H1 (cell line): ENCODE measurements around the gene ARHGEF38. TPM values are rescaled to one million over a fixed set of nuclear protein-coding genes. Genes with fewer than 3 reads are reported as not detected.

ENCODE experiments used
- CTCF ChIA-PET: fragments of 300-600 bp; sonication (Branson Sonifier 250); formaldehyde crosslinking; loops from one replicate; lab custom pipeline; 2021; ENCODE audit not compliant: partially characterized antibody; lab: Charles Lee
- POLR2A ChIA-PET: fragments of 300-600 bp; sonication (Branson Sonifier 250); formaldehyde crosslinking; loops from one replicate; lab custom pipeline; 2021; ENCODE audit warnings: inconsistent platforms; ENCODE audit not compliant: partially characterized antibody; lab: Charles Lee
- DNase-seq, 2 experiments: peaks; one replicate each; pipeline versions ENCODE4 v3.0.0 to v3.0.0-alpha.2; 2010 to 2022; ENCODE audit warnings: low spot score in 2 of 2, low read depth in 1 of 2, mixed read lengths in 1 of 2
- FAIRE-seq: peaks from 2 replicates; lab custom pipeline; 2011; peaks lifted over from hg19 to GRCh38; lab: Jason Lieb, UNC
- H2AFZ ChIP-seq: 2 replicates; pipeline ENCODE4 v1.8.1; 2012; ENCODE audit warnings: low read length, inconsistent platforms
- H2AK5ac ChIP-seq: 2 replicates; pipeline ENCODE4 v1.6.1; 2013; ENCODE audit warnings: low read depth, low read length
- H2BK120ac ChIP-seq: replicated peaks from 2 replicates; pipeline ENCODE3; 2013; ENCODE audit warnings: low read depth, low read length, inconsistent platforms
- H2BK12ac ChIP-seq: 2 replicates; pipeline ENCODE4 v1.6.1; 2013; ENCODE audit warnings: low read depth, low read length
- H2BK15ac ChIP-seq: 2 replicates; pipeline ENCODE4 v1.6.1; 2013; ENCODE audit warnings: low read length
- H2BK20ac ChIP-seq: 2 replicates; pipeline ENCODE4 v1.6.1; 2013; ENCODE audit warnings: low read length
- H2BK5ac ChIP-seq: 2 replicates; pipeline ENCODE4 v1.6.1; 2013; ENCODE audit warnings: low read depth, low read length
- H3K14ac ChIP-seq: 2 replicates; pipeline ENCODE4 v1.6.1; 2013; ENCODE audit warnings: inconsistent platforms; ENCODE audit not compliant: insufficient read length
- H3K18ac ChIP-seq: 2 replicates; pipeline ENCODE4 v1.6.1; 2013; ENCODE audit warnings: low read length; ENCODE audit errors: extremely low read depth
- H3K23ac ChIP-seq: 2 replicates; pipeline ENCODE4 v1.6.1; 2013; ENCODE audit warnings: inconsistent platforms; ENCODE audit not compliant: insufficient read length
- H3K23me2 ChIP-seq: 2 replicates; pipeline ENCODE4 v1.6.1; 2013; ENCODE audit warnings: low read depth, low read length
- H3K27ac ChIP-seq: 2 replicates; pipeline ENCODE4 v1.6.1; 2011; ENCODE audit warnings: low read depth, low read length, inconsistent platforms
- H3K27me3 ChIP-seq, 4 experiments: replicated peaks in 1 of 4; 1 replicate in 1 of 4; 2 replicates in 3 of 4; pipeline versions ENCODE4 v1.6.1 to v1.8.1; 2011 to 2013; ENCODE audit warnings: low read length in 3 of 4, mild to moderate bottlenecking in 3 of 4, inconsistent platforms in 2 of 4, mixed read lengths in 2 of 4, moderate library complexity in 1 of 4; ENCODE audit not compliant: control insufficient read depth in 3 of 4, insufficient read depth in 3 of 4; ENCODE audit errors: extremely low read depth in 1 of 4
- H3K36me3 ChIP-seq, 4 experiments: 2 replicates each; pipeline versions ENCODE4 v1.6.1 to v1.8.1; 2011 to 2013; ENCODE audit warnings: mild to moderate bottlenecking in 4 of 4, low read length in 3 of 4, moderate library complexity in 2 of 4, control low read depth in 1 of 4, inconsistent platforms in 1 of 4; ENCODE audit not compliant: insufficient read depth in 4 of 4, control insufficient read depth in 2 of 4
- H3K4ac ChIP-seq: replicated peaks from 2 replicates; pipeline ENCODE3; 2013; ENCODE audit warnings: low read length, low read depth, mixed read lengths, inconsistent platforms; ENCODE audit not compliant: insufficient read length
- H3K4me1 ChIP-seq, 4 experiments: replicated peaks in 1 of 4; 1 replicate in 1 of 4; 2 replicates in 3 of 4; pipeline versions ENCODE4 v1.6.1 to v1.8.1; 2011 to 2013; ENCODE audit warnings: low read length in 3 of 4, inconsistent platforms in 2 of 4, mixed read lengths in 1 of 4; ENCODE audit not compliant: insufficient read depth in 4 of 4, control insufficient read depth in 3 of 4
- H3K4me2 ChIP-seq, 2 experiments: 2 replicates each; pipeline versions ENCODE4 v1.6.1 to v1.8.1; 2011 to 2013; ENCODE audit warnings: low read depth in 2 of 2, low read length in 2 of 2, control low read depth in 1 of 2, inconsistent platforms in 1 of 2, mild to moderate bottlenecking in 1 of 2; ENCODE audit not compliant: insufficient read depth in 1 of 2
- H3K4me3 ChIP-seq, 4 experiments: fragments of 200-600, 300-600 bp in 1 of 4; sonication (generic), shearing (Covaris generic), sonication (Bioruptor Twin) in 1 of 4; 2 replicates each; pipeline versions ENCODE4 v1.5.1 to v1.8.1; 2011 to 2016; ENCODE audit warnings: low read length in 4 of 4, low read depth in 3 of 4, control low read depth in 2 of 4, inconsistent platforms in 2 of 4, mild to moderate bottlenecking in 2 of 4, mixed read lengths in 1 of 4, moderate library complexity in 1 of 4; ENCODE audit not compliant: insufficient read depth in 2 of 4; ENCODE audit errors: extremely low read depth in 1 of 4
- H3K56ac ChIP-seq: replicated peaks from 2 replicates; pipeline ENCODE3; 2013; ENCODE audit warnings: low read depth, mild to moderate bottlenecking, mixed read lengths, low read length, inconsistent platforms; ENCODE audit not compliant: insufficient read length
- H3K79me1 ChIP-seq: 2 replicates; pipeline ENCODE4 v1.6.1; 2013; ENCODE audit warnings: low read depth, low read length, control low read depth
- H3K79me2 ChIP-seq, 2 experiments: 2 replicates each; pipeline versions ENCODE4 v1.6.1 to v1.8.1; 2012 to 2013; ENCODE audit warnings: low read length in 2 of 2, mild to moderate bottlenecking in 2 of 2, inconsistent platforms in 1 of 2; ENCODE audit not compliant: insufficient read depth in 2 of 2, control insufficient read depth in 1 of 2
- H3K9ac ChIP-seq, 4 experiments: replicated peaks in 1 of 4; 1 replicate in 1 of 4; 2 replicates in 3 of 4; pipeline versions ENCODE4 v1.6.1 to v1.8.1; 2011 to 2013; ENCODE audit warnings: low read depth in 3 of 4, low read length in 3 of 4, control low read depth in 2 of 4, mild to moderate bottlenecking in 2 of 4, moderate library complexity in 2 of 4, inconsistent platforms in 1 of 4; ENCODE audit errors: extremely low read depth in 1 of 4
- H3K9me3 ChIP-seq, 2 experiments: 2 replicates each; pipeline versions ENCODE4 v1.6.1 to v1.8.1; 2012 to 2013; ENCODE audit warnings: mild to moderate bottlenecking in 2 of 2, moderate library complexity in 2 of 2, control low read depth in 1 of 2, inconsistent platforms in 1 of 2, low read depth in 1 of 2, low read length in 1 of 2, mixed read lengths in 1 of 2; ENCODE audit not compliant: insufficient read depth in 2 of 2
- H4K20me1 ChIP-seq, 2 experiments: replicated peaks in 1 of 2; 2 replicates each; pipeline versions ENCODE3 to v1.8.1; 2011 to 2013; ENCODE audit warnings: inconsistent platforms in 2 of 2, low read length in 2 of 2, mild to moderate bottlenecking in 1 of 2; ENCODE audit not compliant: insufficient read depth in 2 of 2, control insufficient read depth in 1 of 2
- H4K5ac ChIP-seq: 2 replicates; pipeline ENCODE4 v1.6.1; 2013; ENCODE audit warnings: low read length, low read depth, mixed read lengths, inconsistent platforms; ENCODE audit not compliant: insufficient read length
- H4K8ac ChIP-seq: 2 replicates; pipeline ENCODE4 v1.8.0; 2013; ENCODE audit warnings: mild to moderate bottlenecking, moderate library complexity, low read length, inconsistent platforms; ENCODE audit not compliant: insufficient read depth; ENCODE audit errors: extremely low read depth
- H4K91ac ChIP-seq: replicated peaks from 2 replicates; pipeline ENCODE3; 2013; ENCODE audit warnings: low read length, mixed read lengths, inconsistent platforms; ENCODE audit not compliant: insufficient read length
- BCL11A ChIP-seq, 2 experiments: IDR thresholded peaks; one replicate each; pipeline ENCODE4 v1.6.1; 2011; ENCODE audit warnings: low read depth in 2 of 2, low read length in 2 of 2, mild to moderate bottlenecking in 2 of 2
- GABPA ChIP-seq: IDR thresholded peaks from 2 replicates; pipeline ENCODE4 v1.6.1; 2011; ENCODE audit warnings: mild to moderate bottlenecking, low read length, moderate library complexity, borderline replicate concordance; ENCODE audit not compliant: insufficient read depth
- HDAC2 ChIP-seq, 2 experiments: fragments of 300-600 bp in 1 of 2; sonication (generic) in 1 of 2; IDR thresholded peaks; 2 replicates each; pipeline ENCODE4 v1.6.1; 2011 to 2012; ENCODE audit warnings: low read depth in 2 of 2, low read length in 2 of 2, mild to moderate bottlenecking in 2 of 2, moderate library complexity in 2 of 2, borderline replicate concordance in 1 of 2, inconsistent platforms in 1 of 2
- HDAC6 ChIP-seq: IDR thresholded peaks from one replicate; pipeline ENCODE4 v1.7.1; 2012; ENCODE audit warnings: low read depth, mild to moderate bottlenecking, inconsistent platforms, low read length, moderate library complexity
- JUND ChIP-seq: IDR thresholded peaks from 2 replicates; pipeline ENCODE4 v1.6.1; 2011; ENCODE audit warnings: mild to moderate bottlenecking, improper control_type of control experiment, low read length
- KDM1A ChIP-seq: fragments of 200-600, 300-600 bp; sonication (generic); IDR thresholded peaks from 2 replicates; pipeline ENCODE4 v1.7.1; 2016; ENCODE audit warnings: mild to moderate bottlenecking, low read length, borderline replicate concordance
- POLR2A ChIP-seq, 2 experiments: IDR thresholded peaks; 1 replicate in 1 of 2; 2 replicates in 1 of 2; pipeline ENCODE4 v1.6.1; 2011; ENCODE audit warnings: low read depth in 2 of 2, low read length in 2 of 2, mild to moderate bottlenecking in 2 of 2; ENCODE audit errors: control extremely low read depth in 1 of 2
- RXRA ChIP-seq: IDR thresholded peaks from 2 replicates; pipeline ENCODE4 v1.6.1; 2011; ENCODE audit warnings: low read depth, mild to moderate bottlenecking, low read length, moderate library complexity; ENCODE audit not compliant: insufficient read depth
- SIN3A ChIP-seq, 2 experiments: IDR thresholded peaks in 1 of 2; conservative IDR thresholded peaks in 1 of 2; 2 replicates each; pipeline ENCODE4 v1.6.1; 2011 to 2012; ENCODE audit warnings: low read length in 2 of 2, improper control_type of control experiment in 1 of 2, low read depth in 1 of 2, mild to moderate bottlenecking in 1 of 2
- SRF ChIP-seq: IDR thresholded peaks from 2 replicates; pipeline ENCODE4 v1.6.1; 2011; ENCODE audit warnings: mild to moderate bottlenecking, low read depth, low read length, moderate library complexity
- TAF7 ChIP-seq: optimal IDR thresholded peaks from 2 replicates; pipeline ENCODE3; 2011; ENCODE audit warnings: low read depth, mild to moderate bottlenecking, inconsistent platforms, low read length, moderate library complexity, borderline replicate concordance
- YY1 ChIP-seq: IDR thresholded peaks from 2 replicates; pipeline ENCODE4 v1.6.1; 2011; ENCODE audit warnings: low read depth, mild to moderate bottlenecking, low read length
- ZNF274 ChIP-seq: IDR thresholded peaks from 2 replicates; pipeline ENCODE4 v1.7.0; 2012; ENCODE audit warnings: low read length, borderline replicate concordance; ENCODE audit errors: extremely low read depth
- WGBS, 2 experiments: shearing (Covaris generic) in 1 of 2; methylation state at CpG; one replicate each; pipeline versions ENCODE4 v1.1.6 to v1.1.7; 2013 to 2015; ENCODE audit warnings: low lambda C conversion rate in 2 of 2, mixed read lengths in 2 of 2, inconsistent platforms in 1 of 2, low coverage in 1 of 2, missing lambda C conversion rate in 1 of 2; ENCODE audit not compliant: insufficient replicate concordance in 2 of 2, insufficient coverage in 1 of 2, insufficient read length in 1 of 2; ENCODE audit errors: extremely low coverage in 1 of 2, missing lambda C conversion rate in 1 of 2; 5-methylcytosine and 5-hydroxymethylcytosine counted together
- polyA plus RNA-seq, 7 experiments: library from polyadenylated mRNA; depleted of rRNA in 3 of 7; stranded (reverse) in 5 of 7; unstranded in 2 of 7; fragments of >200 nt in 5 of 7; fragments of 200-250 nt in 2 of 7; gene quantifications; 1 replicate in 5 of 7; 2 replicates in 1 of 7; 4 replicates in 1 of 7; pipeline versions ENCODE4 v1.2.1 to v1.2.3, GENCODE V29; 2011 to 2013; ENCODE audit warnings: missing spikeins in 2 of 7, mixed read lengths in 2 of 7
- total RNA-seq: library from RNA; stranded (reverse); fragmentation: NEBNext Ultra II Directional; extraction: Animal tissue kit (Norgen Biotek cat#: 25700); gene quantifications from 2 replicates; pipeline ENCODE4 v1.2.1, GENCODE V29; 2021
- TF ChIP-seq, protein P1 (sequence below): IDR thresholded peaks from 2 replicates; pipeline ENCODE4 v1.6.1; 2012; ENCODE audit warnings: inconsistent platforms

Gene ARHGEF38
- total and polyA plus RNA-seq, 2 of the 8 experiments (the other 6 are each of a cell fraction or from before 2014, with no cell fraction given) = not detected

DNA sequence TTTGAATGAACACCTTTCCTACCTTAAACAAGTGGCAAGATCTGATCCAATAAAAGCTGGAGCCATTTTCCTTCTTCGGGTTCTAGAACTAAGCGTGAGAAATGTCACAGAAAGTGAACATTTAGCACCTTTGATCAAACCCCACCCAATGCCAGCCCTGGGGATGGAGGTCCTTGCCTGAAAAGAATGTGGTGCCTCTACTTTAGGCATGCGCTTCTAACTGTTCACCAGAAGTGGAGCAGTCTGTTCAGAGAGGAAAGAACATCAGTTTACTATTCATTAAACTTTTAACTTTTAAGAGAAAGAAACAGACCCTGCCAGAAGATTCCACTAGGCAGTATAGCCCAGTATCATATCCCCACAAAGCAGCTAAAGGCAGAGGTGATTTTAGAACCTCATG lies 80.2 kb downstream of the ARHGEF38 start:
- H3K27me3 ChIP-seq = no peaks in the 10 kb centered on the region
- FAIRE-seq (no peak), DNase-seq (no peak)
- no peak overlapping the region for H3K27ac ChIP-seq
- H2BK120ac ChIP-seq = no peak overlapping the region
- no peak overlapping the region for H4K8ac ChIP-seq
- ChIA-PET CTCF (interaction anchor here (0.7 to 3.6 kb wide), 21 partner anchors 10 to 251 kb away, joined by 3 to 28 read pairs (median 3); no protein-coding TSS in a partner anchor), POLR2A (interaction anchor here (1.0 kb wide), 1 partner anchor 159 kb away, joined by 3 read pairs; the partner anchor contains the start of gene PPA2)
- no peak overlapping the region for H2BK12ac ChIP-seq
- H4K91ac ChIP-seq = no peak overlapping the region
- H3K56ac ChIP-seq = no peak overlapping the region
- H2AK5ac ChIP-seq = no peak overlapping the region
- H3K9ac ChIP-seq = no peak overlapping the region
- H3K36me3 ChIP-seq = no peaks in the 10 kb centered on the region
- no peaks in the 10 kb centered on the region for H3K79me2 ChIP-seq
- H3K4me2 ChIP-seq = no peak overlapping the region
- no peak overlapping the region for H2AFZ ChIP-seq
- no peak overlapping the region for H2BK5ac ChIP-seq
- peaks cover 0 to under 1% (median 0%) of the 10 kb centered on the region in 4 experiments; a peak in 1 of 7 replicates for H3K4me1 ChIP-seq
- no peak overlapping the region for H3K4ac ChIP-seq
- no peak overlapping the region for H3K23ac ChIP-seq
- no peaks in the 10 kb centered on the region for H3K79me1 ChIP-seq
- H3K23me2 ChIP-seq = no peaks in the 10 kb centered on the region
- no peak overlapping the region for H2BK20ac ChIP-seq
- no peak overlapping the region for H3K14ac ChIP-seq
- no peaks in the 10 kb centered on the region for H4K20me1 ChIP-seq
- no peak overlapping the region for H3K4me3 ChIP-seq
- H4K5ac ChIP-seq = no peak overlapping the region
- H2BK15ac ChIP-seq = no peak overlapping the region
- H3K18ac ChIP-seq = no peak overlapping the region
- no peaks in the 10 kb centered on the region for H3K9me3 ChIP-seq
- WGBS, 2 experiments = 93% methylated on average over 3 of the region's 3 CpGs; no CpG with 5 or more reads in 1 of the 2 experiments
- TF ChIP-seq HDAC2 (IDR thresholded peaks at IDR 0.05; ENCODE audit: borderline replicate concordance in 1 of 2, low read depth in 2 of 2, low read length in 2 of 2) (no peak), TAF7 (no peak), BCL11A (IDR thresholded peaks at IDR 0.05; ENCODE audit: low read depth in 2 of 2, low read length in 2 of 2) (no peak), SRF (no peak), SIN3A (conservative IDR thresholded peaks at IDR 0.05 in 1 of 2, IDR thresholded peaks at IDR 0.05 in 1 of 2; ENCODE audit: low read depth in 1 of 2, low read length in 2 of 2) (no peak), POLR2A (IDR thresholded peaks at IDR 0.05; ENCODE audit: control extremely low read depth in 1 of 2, low read depth in 2 of 2, low read length in 2 of 2) (no peak), JUND (no peak), HDAC6 (no peak), YY1 (no peak), ZNF274 (no peak), GABPA (no peak), KDM1A (no peak), RXRA (no peak)
- TF ChIP-seq, protein P1, sequence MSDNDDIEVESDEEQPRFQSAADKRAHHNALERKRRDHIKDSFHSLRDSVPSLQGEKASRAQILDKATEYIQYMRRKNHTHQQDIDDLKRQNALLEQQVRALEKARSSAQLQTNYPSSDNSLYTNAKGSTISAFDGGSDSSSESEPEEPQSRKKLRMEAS = no peak
